GM06990 (cell line): ENCODE data around the gene ZNF91.
"Not testable (repeated sequence)": the region's sequence is repeated elsewhere in the genome, so short reads cannot be mapped to it uniquely, and the experiment has no call there.

Experiments
- DNase-seq: peaks from one replicate; pipeline ENCODE4 v3.0.0-alpha.2; 2011; ENCODE audit not compliant: insufficient read length; ENCODE audit errors: extremely low read depth
- H3K27me3 ChIP-seq: replicated peaks from 2 replicates; pipeline ENCODE4 v1.6.0; 2011; ENCODE audit warnings: low read length; ENCODE audit not compliant: control insufficient read depth, insufficient read depth
- H3K36me3 ChIP-seq: 2 replicates; pipeline ENCODE4 v1.5.1; 2011; ENCODE audit warnings: low read length; ENCODE audit not compliant: control insufficient read depth, insufficient read depth
- H3K4me3 ChIP-seq: replicated peaks from 2 replicates; pipeline ENCODE4 v1.5.1; 2011; ENCODE audit warnings: low read depth, mild to moderate bottlenecking, control low read depth, low read length
- TF ChIP-seq, protein P1 (sequence below): IDR thresholded peaks from 2 replicates; pipeline ENCODE4 v1.5.1; 2011; ENCODE audit warnings: low read length, control low read depth, mild to moderate bottlenecking, inconsistent platforms; ENCODE audit not compliant: insufficient read depth, poor library complexity, severe bottlenecking

Gene ZNF91

DNA sequence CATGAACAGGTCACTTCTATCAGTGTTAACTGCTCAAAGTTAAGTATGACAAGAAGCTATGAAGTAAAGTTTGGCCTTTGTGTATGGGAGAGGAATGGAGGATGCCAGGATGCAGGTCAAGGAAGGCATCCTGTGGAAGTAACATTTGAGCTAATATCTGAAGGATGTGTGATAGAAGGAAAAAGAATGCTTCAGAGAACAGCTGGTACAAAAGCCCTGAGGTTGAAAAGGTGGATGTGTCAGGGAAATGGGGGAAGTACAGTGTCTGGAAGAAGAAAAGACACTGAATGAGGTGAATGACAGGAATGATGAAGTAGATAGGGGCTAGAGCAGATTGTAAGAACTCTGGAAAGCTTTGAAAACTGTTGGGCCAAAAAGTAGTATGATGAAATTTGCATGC, 67.1 kb downstream of the ZNF91 start:
- TF ChIP-seq, protein P1, sequence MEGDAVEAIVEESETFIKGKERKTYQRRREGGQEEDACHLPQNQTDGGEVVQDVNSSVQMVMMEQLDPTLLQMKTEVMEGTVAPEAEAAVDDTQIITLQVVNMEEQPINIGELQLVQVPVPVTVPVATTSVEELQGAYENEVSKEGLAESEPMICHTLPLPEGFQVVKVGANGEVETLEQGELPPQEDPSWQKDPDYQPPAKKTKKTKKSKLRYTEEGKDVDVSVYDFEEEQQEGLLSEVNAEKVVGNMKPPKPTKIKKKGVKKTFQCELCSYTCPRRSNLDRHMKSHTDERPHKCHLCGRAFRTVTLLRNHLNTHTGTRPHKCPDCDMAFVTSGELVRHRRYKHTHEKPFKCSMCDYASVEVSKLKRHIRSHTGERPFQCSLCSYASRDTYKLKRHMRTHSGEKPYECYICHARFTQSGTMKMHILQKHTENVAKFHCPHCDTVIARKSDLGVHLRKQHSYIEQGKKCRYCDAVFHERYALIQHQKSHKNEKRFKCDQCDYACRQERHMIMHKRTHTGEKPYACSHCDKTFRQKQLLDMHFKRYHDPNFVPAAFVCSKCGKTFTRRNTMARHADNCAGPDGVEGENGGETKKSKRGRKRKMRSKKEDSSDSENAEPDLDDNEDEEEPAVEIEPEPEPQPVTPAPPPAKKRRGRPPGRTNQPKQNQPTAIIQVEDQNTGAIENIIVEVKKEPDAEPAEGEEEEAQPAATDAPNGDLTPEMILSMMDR: no peak
- Histone ChIP-seq H3K4me3 (no peak overlapping the region), H3K27me3 (no peaks in the 10 kb centered on the region), H3K36me3 (no peaks in the 10 kb centered on the region; the same call in 1 of the 2 replicates)
- no peak for DNase-seq

DNA sequence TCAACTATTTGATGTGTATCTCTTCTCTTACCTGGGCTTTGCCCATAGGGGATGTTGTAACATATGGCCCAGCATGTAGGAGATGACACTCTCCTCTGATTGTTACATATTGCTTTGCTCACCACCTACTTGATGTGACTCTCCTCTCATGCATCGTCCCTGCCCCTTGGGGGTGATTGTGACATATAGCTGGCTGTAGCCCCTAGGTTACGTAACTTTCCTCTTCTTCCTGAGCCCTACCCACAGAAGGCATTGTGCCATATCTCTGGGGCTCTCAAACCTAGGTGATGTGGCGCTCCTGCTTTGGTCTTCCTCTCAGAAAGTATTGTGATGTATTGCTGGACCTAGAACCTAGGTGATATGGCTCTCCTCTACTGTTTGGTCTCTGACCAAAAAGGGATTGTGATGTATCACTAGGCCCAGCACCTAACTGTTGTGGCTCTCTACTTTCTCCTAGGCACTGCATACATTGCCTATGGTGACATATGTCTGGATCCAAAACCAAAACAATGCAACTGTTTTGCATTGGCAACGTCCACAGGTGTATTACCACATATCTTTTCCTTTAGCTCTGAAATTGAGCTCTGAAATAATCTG, 73.2 kb downstream of the ZNF91 start:
- Histone ChIP-seq H3K27me3 (no peaks in the 10 kb centered on the region), H3K36me3 (no peaks in the 10 kb centered on the region), H3K4me3 (no peak overlapping the region)
- no peak for DNase-seq
- TF ChIP-seq, protein P1: no peak

DNA sequence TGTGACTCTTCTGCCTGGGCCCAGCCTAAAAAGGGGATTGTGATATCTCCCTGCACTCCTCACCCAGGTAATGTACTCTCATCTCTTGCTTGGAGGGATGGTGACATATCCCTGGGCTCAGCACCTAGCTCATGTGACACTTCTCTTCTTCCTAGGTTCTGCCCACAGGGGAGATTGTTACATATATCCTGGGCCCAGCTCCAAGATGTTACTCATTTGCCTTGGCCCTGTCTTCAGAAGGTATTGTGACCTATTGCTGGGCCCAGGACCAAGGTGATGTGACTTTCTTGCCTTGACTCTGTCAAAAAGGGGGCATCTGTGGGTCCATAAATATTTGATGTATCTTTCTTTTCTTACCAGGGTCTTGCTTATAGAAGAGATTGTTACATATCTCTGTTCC, 73.9 kb downstream of the ZNF91 start:
- H3K4me3 ChIP-seq, DNase-seq, H3K27me3 ChIP-seq, H3K36me3 ChIP-seq: not testable (repeated sequence)

DNA sequence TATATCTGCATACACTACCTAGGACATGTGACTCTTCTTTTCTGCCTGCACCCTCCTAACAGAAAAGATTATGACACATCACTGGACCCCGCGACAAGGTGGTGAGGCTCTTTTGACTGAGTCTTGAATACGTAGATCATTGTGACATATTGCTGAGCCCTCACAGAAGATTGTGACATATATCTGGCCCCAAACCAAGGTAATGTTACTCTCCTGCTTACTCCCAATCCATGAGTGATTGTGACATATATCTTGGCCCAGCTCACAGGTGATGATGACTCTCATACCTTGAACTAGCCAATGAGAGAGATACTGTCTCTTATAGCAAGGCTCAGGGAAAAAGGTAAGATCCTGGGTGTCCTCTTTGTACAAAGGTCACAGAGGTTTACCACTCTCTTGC, 75.7 kb downstream of the ZNF91 start:
- not testable (repeated sequence) for H3K27me3 ChIP-seq, H3K4me3 ChIP-seq, H3K36me3 ChIP-seq, DNase-seq

DNA sequence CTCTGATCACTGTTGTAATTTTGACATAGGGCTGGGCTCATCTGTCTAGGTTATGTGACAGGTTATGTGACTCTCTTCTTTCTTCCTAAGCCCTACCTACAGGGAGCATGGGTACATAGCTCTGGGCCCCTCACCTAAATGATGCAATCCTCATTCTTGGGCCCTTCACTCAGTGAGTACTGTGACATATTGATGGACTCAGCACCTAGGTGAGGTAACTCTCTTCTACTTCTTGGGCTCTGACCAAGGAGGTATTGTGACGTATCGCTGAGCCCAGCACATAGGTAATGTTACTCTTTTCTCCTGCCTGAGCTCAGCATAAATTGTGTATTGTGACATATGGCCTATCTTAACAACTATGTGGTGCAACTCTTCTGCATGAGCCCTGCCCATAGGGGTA, 76.3 kb downstream of the ZNF91 start:
- not testable (repeated sequence) for H3K27me3 ChIP-seq, DNase-seq, H3K4me3 ChIP-seq, H3K36me3 ChIP-seq

DNA sequence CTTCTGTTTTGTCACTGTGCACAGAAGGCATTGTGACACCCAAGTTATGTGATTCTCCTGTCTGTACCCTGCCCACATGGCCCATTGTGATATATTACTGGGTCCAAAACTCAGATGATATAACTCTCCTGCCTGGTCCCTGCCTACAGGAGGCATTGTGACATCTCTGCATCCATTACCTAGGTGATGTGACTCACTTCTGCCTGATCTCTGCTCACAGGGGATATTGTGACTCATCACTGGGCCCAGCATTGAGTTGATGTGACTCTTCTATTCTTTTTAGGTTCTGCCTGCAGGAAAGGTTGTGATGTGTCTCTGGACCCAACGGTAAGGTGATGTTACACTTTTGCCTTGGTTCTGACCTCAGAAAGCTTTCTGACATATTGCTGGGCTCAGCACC, 77.1 kb downstream of the ZNF91 start:
- Histone ChIP-seq H3K4me3 (no peak overlapping the region), H3K36me3 (no peaks in the 10 kb centered on the region), H3K27me3 (no peaks in the 10 kb centered on the region)
- TF ChIP-seq, protein P1: no peak
- no peak for DNase-seq

DNA sequence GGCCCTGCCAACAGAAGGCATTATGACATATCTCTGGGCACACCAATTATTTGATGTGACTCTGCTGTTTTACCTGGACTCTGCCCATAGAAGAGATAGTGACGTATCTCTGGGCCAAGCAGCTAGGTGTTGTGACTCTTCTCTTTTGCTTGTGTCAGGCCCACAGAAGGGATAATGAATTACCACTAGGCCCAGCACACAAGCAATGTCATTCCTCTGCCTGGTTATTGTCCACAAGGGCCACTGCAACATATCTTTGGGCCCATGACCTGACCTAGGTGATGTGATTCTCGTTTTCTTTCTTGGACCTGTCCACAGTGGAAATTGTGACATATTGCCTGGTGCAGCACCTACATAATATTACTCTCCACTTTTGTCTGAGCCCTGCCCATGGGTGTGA, 80.0 kb downstream of the ZNF91 start:
- Histone ChIP-seq H3K36me3 (no peaks in the 10 kb centered on the region), H3K27me3 (no peaks in the 10 kb centered on the region), H3K4me3 (no peak overlapping the region)
- TF ChIP-seq, protein P1: no peak
- no peak for DNase-seq
